NCI-H69 (cell line): ENCODE measurements around the gene MAP10.
A peak's percentile ranks its signal among the peaks of the same experiment; 100 is the strongest.

ENCODE experiments used
- DNase-seq: peaks from one replicate; lab custom pipeline; 2025; lab: John Stamatoyannopoulos, UW

MAP10 gene

DNA sequence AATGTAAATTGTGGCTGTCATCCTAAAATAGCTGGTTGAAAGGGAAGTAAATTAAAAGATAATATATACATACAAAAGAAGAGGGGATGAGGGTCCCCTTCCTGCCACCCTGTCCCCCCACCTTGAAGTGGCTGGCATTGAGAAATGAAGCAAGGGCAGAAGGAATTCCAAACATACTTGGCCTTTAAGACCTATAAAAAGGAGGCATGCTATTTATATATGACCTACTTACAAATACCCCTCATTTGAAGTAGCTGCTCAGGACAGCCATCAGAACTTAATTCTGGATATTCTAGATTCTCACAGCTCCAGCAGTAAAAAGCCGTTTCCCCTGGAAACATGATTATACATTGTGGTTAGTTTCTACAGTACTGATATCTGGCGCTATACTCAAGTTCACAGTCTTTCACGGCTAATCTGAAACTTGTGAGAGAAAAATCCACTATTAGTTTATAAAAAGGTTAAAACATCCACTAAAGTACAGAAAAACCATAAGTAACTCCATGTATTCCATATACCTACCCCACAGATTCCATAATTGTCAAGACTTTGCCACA, 9.6 kb upstream of the MAP10 start:
- DNase-seq = no peak

- DNase-seq = no peak
Observed at GRCh38 chr1:232797856-232798510, 7.2 kb upstream of the MAP10 start.

DNA sequence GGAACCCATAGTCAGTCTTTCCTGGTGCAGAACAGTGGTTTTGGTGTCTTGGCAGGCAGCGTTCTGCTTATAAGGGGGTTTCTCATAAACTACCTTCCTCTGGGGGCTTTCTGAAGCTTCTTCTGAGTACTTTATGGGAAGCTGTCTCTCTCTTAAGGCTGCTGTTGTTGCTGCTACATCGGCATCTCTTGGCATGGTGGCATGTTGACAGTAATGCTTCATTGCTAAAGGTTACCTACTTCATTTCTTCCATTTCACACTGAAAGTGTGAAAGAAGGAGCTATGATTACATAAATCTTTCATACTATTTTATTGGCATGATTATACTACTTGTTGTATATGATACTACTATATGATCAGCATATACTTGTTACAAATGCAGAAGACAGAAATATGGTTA, 6.3 kb upstream of the MAP10 start:
- no peak for DNase-seq

GRCh38 chr1:232806186-232806510, 932 bp downstream of the MAP10 start:
- DNase-seq = no peak

DNA sequence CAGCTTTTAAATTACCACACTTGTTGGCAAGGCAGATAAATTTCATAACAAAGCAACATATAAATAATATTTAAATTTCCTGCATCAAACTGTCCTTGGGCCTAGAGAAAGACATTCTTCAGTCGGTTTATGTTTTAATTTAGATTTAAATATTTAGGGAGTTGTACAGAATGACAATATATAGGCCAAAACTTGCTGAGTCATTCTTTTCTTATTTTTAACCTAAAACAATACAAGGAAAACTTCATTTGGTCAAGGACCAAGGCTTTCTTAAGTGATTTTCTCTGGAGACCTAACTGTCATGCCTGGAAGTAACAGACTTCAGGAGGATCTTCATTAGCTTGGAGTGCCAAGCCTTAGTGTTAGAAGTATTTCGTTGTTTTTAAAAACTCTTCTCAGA, 5.6 kb downstream of the MAP10 start:
- DNase-seq = no peak

DNA sequence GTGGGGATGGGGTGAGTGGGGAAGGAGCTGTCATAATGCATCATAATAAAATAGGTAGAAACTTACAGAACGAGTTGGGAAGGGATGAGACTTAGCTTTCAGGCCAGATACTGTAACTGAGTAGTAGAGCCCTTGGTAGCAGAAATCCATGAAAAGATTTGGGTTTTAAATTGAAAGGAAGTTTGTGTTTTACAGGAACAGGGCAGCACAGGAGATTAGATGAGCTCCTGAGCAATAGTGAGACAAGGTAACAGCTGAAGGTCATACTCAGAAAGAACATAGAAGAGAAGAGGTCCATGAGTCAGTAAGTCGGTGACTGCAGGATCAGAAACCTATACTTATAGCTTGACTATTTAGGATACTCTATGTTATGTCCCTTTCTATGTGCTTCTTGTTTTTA, 7.3 kb downstream of the MAP10 start:
- no peak for DNase-seq

DNA sequence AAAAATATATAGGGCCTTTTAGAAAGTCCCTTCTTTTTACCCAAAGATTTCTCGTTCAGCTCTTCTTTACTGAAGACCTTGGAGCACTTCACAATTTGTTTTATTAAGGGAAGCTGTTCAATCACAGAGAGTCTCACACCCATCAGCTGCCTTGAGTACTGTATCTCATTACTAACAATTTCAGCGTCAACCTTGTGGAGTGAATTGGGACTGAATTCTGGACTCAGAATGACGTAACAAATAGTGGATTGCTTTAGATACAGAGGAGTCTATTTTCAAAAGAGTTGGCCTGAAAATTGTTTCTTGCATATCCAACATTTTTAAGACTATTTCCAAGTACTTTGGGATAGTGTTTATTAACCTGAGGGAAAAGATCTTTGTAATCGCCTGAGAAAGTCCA, 7.9 kb downstream of the MAP10 start:
- no peak for DNase-seq

DNA sequence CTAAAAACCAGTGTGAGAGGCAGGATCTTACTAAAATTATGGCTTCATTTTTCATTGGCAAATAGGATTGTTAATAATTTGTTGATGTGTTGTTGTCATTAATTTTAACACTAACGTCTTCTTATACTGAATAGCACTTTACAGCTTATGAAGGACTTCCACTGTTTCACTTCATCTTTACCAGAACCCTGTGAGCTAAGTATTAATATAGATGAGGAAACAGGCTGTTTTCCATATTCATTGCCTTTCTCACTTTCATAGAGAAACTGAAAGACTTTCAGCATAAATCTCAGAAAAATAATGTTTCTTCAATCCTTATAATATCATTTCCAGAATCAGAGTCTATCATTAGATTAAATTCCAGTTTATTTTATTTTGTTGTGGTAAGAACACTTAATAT, 8.5 kb downstream of the MAP10 start:
- DNase-seq = no peak

DNA sequence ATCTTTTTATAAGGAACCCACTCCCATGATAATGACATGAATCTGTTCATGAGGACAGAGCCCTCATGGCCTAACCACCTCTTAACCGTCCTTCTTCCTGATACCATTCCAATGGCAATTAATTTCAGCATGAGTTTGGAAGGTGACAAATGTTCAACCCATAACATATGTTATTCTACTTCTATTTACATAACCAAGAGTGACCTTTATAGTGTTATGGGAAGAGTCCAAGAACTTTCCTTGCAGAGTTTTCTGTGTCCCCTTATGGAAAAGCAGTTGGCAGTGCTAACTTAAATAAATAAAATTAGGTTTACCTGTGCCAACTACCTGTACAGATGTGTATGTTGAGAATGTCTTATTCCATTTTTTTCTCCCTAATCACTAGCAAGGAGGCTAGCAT, 11.1 kb downstream of the MAP10 start:
- DNase-seq = no peak

- no peak for DNase-seq
Observed at GRCh38 chr1:232818040-232818439, 12.8 kb downstream of the MAP10 start.

DNA sequence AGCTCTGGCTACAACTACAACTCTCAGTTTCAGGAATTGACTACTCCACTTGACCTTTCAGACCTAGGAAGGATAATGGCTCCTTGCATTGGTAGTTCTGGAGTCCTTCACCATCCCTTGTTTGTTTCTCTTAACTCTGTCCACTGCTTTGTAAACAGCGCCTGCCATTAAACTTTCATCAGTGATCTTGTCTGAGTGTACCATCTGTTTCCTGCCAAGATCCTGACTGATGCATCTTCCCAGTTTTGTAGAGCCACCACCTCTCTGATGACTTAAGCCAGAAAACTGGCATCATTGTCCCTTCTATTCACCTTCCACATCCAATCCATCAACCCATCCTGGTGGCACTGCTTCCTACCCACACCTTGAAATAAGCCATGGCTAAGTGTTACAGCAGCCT, 15.2 kb downstream of the MAP10 start:
- DNase-seq = no peak

- DNase-seq = no peak
Observed at GRCh38 chr1:232822530-232822929, 17.3 kb downstream of the MAP10 start.

DNA sequence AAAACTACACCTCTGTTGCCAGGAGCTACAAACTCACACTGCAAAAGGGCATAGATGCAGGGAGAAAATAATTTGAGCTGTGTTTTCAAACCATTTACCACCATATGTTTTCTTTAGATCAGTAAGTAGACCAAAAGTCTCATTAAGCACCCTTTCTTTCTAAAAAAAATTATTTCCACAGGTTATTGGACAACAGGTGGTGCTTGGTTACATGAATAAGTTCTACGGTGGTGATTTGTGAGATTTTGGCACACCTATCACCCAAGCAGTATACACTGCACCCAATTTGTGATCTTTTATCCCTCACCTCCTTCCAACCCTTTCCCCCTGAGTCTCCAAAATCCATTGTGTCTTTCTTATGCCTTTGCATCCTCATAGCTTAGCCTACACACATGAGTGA, 21.1 kb downstream of the MAP10 start:
- DNase-seq = no peak

GRCh38 chr1:232830661-232831060, 25.4 kb downstream of the MAP10 start:
- no peak for DNase-seq

GRCh38 chr1:232831895-232832294, 26.7 kb downstream of the MAP10 start:
- DNase-seq = no peak

DNA sequence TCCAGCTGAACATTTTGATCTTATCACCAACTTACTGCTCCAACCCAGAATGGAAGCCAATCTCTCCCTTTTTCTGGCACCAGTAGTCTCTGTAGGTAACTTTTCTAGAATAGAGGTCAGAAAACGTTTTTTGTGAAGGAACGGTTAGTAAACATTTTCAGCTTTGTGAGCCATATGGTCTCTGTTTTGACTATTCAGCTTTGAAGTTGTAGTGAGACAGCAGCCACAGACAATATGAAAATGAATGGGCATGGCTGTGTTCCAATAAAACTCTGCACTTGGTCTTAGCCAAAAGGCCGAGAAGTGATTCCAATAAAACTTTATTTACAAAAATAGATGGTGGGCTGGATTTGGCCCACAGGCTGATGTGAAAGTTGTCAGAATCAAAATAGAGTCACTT, 28.9 kb downstream of the MAP10 start:
- peak; percentile 57 for DNase-seq

DNA sequence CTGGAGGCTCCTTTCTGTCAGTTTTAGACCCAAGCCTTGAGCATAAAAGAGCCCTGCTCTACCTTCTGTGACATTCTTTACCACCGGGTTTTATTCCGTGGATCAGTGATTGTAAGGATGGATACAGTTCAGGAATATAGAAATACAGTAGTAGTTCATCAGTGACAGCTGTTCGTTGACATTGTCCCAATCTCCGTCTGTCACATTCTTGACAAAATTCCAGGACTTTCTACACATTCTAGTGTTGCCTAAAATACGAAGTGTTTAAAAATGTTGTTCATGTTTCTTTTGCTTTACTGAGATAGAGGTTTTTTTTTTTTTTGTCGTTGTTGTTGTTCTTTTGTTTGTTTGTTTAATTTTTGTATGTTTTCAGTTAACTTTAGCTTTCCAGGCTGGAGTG, 29.9 kb downstream of the MAP10 start:
- DNase-seq = no peak

GRCh38 chr1:232837087-232837486, 31.9 kb downstream of the MAP10 start:
- DNase-seq = no peak

GRCh38 chr1:232841823-232842565, 36.8 kb downstream of the MAP10 start:
- no peak for DNase-seq

DNA sequence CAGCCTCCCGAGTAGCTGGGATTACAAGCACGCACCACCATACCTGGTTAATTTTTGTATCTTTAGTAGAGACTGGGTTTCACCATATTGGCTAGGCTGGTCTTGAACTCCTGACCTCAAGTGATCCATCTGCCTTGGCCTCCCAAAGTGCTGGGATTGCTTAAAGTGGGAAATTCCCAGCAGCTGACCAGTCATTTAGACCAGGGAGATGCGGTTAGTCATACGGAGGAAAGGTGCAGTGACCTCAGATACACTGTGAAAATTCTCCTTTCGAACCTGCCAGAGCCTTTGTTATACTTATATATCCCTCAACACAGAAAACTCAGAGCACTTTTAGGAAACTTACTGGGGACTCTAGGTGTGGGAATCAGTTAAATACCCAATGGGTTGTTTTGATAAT, 39.6 kb downstream of the MAP10 start:
- no peak for DNase-seq

DNA sequence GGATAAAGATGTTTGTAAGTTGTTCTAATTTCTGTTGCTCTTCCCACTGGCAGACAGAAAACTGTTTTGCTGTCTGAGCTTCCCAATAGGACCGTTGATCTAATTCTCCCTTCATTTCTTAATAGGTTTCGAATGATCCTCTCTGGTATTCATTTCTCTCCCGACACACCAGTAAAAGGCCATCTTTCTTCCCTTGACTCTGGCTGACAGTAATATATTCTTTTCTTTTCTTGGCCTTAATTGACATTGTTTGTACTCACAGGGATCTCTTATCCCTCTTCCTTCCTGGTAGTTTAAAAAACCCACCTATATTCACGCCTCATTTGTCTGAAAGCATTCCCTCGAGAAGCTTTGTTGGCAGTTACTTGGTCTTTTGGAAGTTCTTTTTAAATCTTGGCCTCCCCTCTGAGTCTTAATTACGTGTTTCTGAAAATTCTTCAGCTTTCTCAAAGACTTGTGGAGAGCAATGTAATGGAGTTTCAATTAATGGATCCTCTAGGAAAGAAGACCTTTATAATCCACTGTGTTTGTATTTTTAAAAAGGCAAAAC, 40.3 kb downstream of the MAP10 start:
- no peak for DNase-seq

- DNase-seq = no peak
Observed at GRCh38 chr1:232851532-232851931, 46.3 kb downstream of the MAP10 start.

- DNase-seq = peak; percentile 86
Observed at GRCh38 chr1:232853994-232854797, 49.0 kb downstream of the MAP10 start.
